B cell (primary cell): ENCODE data around the gene FOXD4L5. TPM values are rescaled to one million over a fixed set of nuclear protein-coding genes. Genes with fewer than 3 reads are reported as not detected.
"Not testable (repeated sequence)": the region's sequence is repeated elsewhere in the genome, so short reads cannot be mapped to it uniquely, and the experiment has no call there.

ENCODE experiments used
- ATAC-seq: fragments of 200-7000 bp; cut with Tn5 transposase; one replicate; pipeline ENCODE4 v1.10.0; 2021; ENCODE audit warnings: low read depth, mild to moderate bottlenecking, moderate number of reproducible peaks, moderate library complexity
- CTCF ChIA-PET: fragments of 350-600 bp; sonication (Branson Sonifier 250); formaldehyde crosslinking; loops from one replicate; lab custom pipeline; 2021; ENCODE audit warnings: antibody characterized with exemption, inconsistent platforms; lab: Charles Lee
- POLR2A ChIA-PET: fragments of 350-600 bp; sonication (Branson Sonifier 250); formaldehyde crosslinking; loops from one replicate; lab custom pipeline; 2021; ENCODE audit warnings: antibody characterized with exemption; lab: Charles Lee
- DNase-seq: peaks from one replicate; pipeline ENCODE4 v3.0.0; 2013
- H2AFZ ChIP-seq: 2 replicates; pipeline ENCODE4 v1.6.1; 2012; ENCODE audit warnings: mild to moderate bottlenecking, low read depth, low read length; ENCODE audit not compliant: insufficient read depth, poor library complexity, severe bottlenecking
- H3K27ac ChIP-seq, 2 donors: 1 replicate in 1 of 2; 2 replicates in 1 of 2; pipeline ENCODE4 v1.5.1; 2012 to 2013; ENCODE audit warnings: low read length in 2 of 2, mild to moderate bottlenecking in 2 of 2, moderate library complexity in 1 of 2
- H3K27me3 ChIP-seq, 4 experiments: fragments of 200-600 bp in 1 of 4; sonication (generic) in 1 of 4; replicated peaks in 1 of 4; 1 replicate in 2 of 4; 2 replicates in 2 of 4; pipeline versions ENCODE4 v1.6.1 to v1.7.0; 2013 to 2016; ENCODE audit warnings: low read length in 3 of 4, mild to moderate bottlenecking in 2 of 4, mixed read lengths in 1 of 4, moderate library complexity in 1 of 4; ENCODE audit not compliant: insufficient read depth in 4 of 4, control insufficient read depth in 3 of 4; ENCODE audit errors: control extremely low read depth in 1 of 4
- H3K36me3 ChIP-seq, 2 experiments: replicated peaks in 1 of 2; 1 replicate in 1 of 2; 2 replicates in 1 of 2; pipeline versions ENCODE4 v1.6.1 to v1.7.1; 2013; ENCODE audit warnings: low read length in 1 of 2; ENCODE audit not compliant: insufficient read depth in 2 of 2, control insufficient read depth in 1 of 2; ENCODE audit errors: control extremely low read depth in 1 of 2, extremely low read depth in 1 of 2
- H3K4me1 ChIP-seq, 2 donors: fragments of 200-600 bp in 1 of 2; sonication (generic) in 1 of 2; 1 replicate in 1 of 2; 2 replicates in 1 of 2; pipeline versions ENCODE4 v1.5.1 to v1.6.1; 2013 to 2017; ENCODE audit warnings: low read length in 2 of 2; ENCODE audit not compliant: control insufficient read depth in 2 of 2, insufficient read depth in 2 of 2
- H3K4me2 ChIP-seq: replicated peaks from 2 replicates; pipeline ENCODE3; 2012; ENCODE audit warnings: mild to moderate bottlenecking, low read depth, low read length; ENCODE audit not compliant: poor library complexity, severe bottlenecking
- H3K4me3 ChIP-seq, 5 experiments: fragments of 200-600 bp in 1 of 5; sonication (generic) in 1 of 5; 1 replicate in 3 of 5; 2 replicates in 2 of 5; pipeline versions ENCODE4 v1.5.1 to v1.7.0; 2011 to 2016; ENCODE audit warnings: low read length in 4 of 5, mild to moderate bottlenecking in 4 of 5, low read depth in 2 of 5, control low read depth in 1 of 5, moderate library complexity in 1 of 5; ENCODE audit not compliant: insufficient read depth in 1 of 5; ENCODE audit errors: control extremely low read depth in 1 of 5, extremely low read depth in 1 of 5
- H3K79me2 ChIP-seq: fragments of 200-600 bp; sonication (generic); one replicate; pipeline ENCODE4 v1.6.0; 2016; ENCODE audit warnings: low read length; ENCODE audit not compliant: control insufficient read depth, insufficient read depth
- H3K9ac ChIP-seq: fragments of 200-600 bp; sonication (generic); 2 replicates; pipeline ENCODE4 v1.6.1; 2017; ENCODE audit warnings: mild to moderate bottlenecking, low read length, moderate library complexity
- H3K9me3 ChIP-seq, 3 donors: one replicate each; pipeline versions ENCODE4 v1.6.1 to v1.7.1; 2013; ENCODE audit warnings: low read length in 2 of 3; ENCODE audit not compliant: control insufficient read depth in 2 of 3, insufficient read depth in 1 of 3; ENCODE audit errors: control extremely low read depth in 1 of 3
- H4K20me1 ChIP-seq: 2 replicates; pipeline ENCODE4 v1.6.0; 2012; ENCODE audit warnings: mild to moderate bottlenecking, low read length; ENCODE audit not compliant: insufficient read depth, control insufficient read depth, poor library complexity, severe bottlenecking
- H3K27ac Mint-ChIP-seq: one replicate; pipeline ENCODE4 v1.8.0; 2021; ENCODE audit warnings: mixed read lengths
- H3K27me3 Mint-ChIP-seq: one replicate; pipeline ENCODE4 v1.8.0; 2021; ENCODE audit warnings: mixed read lengths
- H3K4me1 Mint-ChIP-seq: one replicate; pipeline ENCODE4 v1.8.0; 2021; ENCODE audit warnings: mixed read lengths
- H3K4me3 Mint-ChIP-seq: one replicate; pipeline ENCODE4 v1.8.0; 2021; ENCODE audit warnings: mixed read lengths
- H3K9me3 Mint-ChIP-seq: one replicate; pipeline ENCODE4 v1.8.0; 2022; ENCODE audit warnings: mixed read lengths; ENCODE audit not compliant: insufficient read depth
- WGBS: methylation state at CpG from one replicate; pipeline ENCODE4 v1.1.5; 2013; ENCODE audit warnings: missing lambda C conversion rate; ENCODE audit not compliant: insufficient coverage; 5-methylcytosine and 5-hydroxymethylcytosine counted together
- intact Hi-C: fragments of 100-400 bp; cut with micrococcal nuclease; formaldehyde crosslinking; loops from one replicate; pipeline ENCODE4 v1.10.0; 2022
- polyA minus RNA-seq: library from RNA; depleted of rRNA, polyadenylated mRNA; stranded (reverse); fragments of >200 nt; gene quantifications from 2 replicates; pipeline ENCODE4 v1.2.3, GENCODE V29; 2012
- polyA plus RNA-seq: library from polyadenylated mRNA; depleted of rRNA; stranded (reverse); fragments of >200 nt; gene quantifications from 2 replicates; pipeline ENCODE4 v1.2.3, GENCODE V29; 2012
- small RNA-seq: library from RNA; depleted of rRNA; stranded (forward); fragments of <200 nt; gene quantifications from one replicate; pipeline ENCODE3, GENCODE V24; 2012; ENCODE audit warnings: low replicate concordance, low read depth; ENCODE audit not compliant: insufficient read length
- total RNA-seq, 2 donors: library from RNA; stranded (reverse); fragments of 120-200 nt in 1 of 2; gene quantifications; 1 replicate in 1 of 2; 2 replicates in 1 of 2; pipeline versions ENCODE4 v1.2.3 to v1.2.4, GENCODE V29; 2013 to 2022

Gene FOXD4L5
- total RNA-seq (0.79 and 1.0 TPM in 2 replicates), polyA plus RNA-seq (not detected in 2 replicates), polyA minus RNA-seq (not detected in 2 replicates)
- 0.07 TPM for total RNA-seq (2013)

GRCh38 chr9:65285109-65285508 lies at the start of gene FOXD4L5:
Gene FOXD4L5 (minus strand): TSS chr9:65285209. CDS start chr9:65284377, 832 bp downstream.
- H3K4me1 Mint-ChIP-seq, H3K79me2 ChIP-seq, H3K9me3 ChIP-seq, H3K9ac ChIP-seq, H4K20me1 ChIP-seq, H3K9me3 Mint-ChIP-seq, intact Hi-C loops, H3K4me3 Mint-ChIP-seq, H3K4me1 ChIP-seq, H3K27ac Mint-ChIP-seq, H3K36me3 ChIP-seq, H3K27me3 Mint-ChIP-seq, H3K4me2 ChIP-seq, CTCF ChIA-PET, ATAC-seq, H3K27ac ChIP-seq, H2AFZ ChIP-seq, H3K4me3 ChIP-seq, H3K27me3 ChIP-seq, POLR2A ChIA-PET, DNase-seq: not testable (repeated sequence)
- no CpG with 5 or more reads among the region's 2 CpGs for WGBS

GRCh38 chr9:65283943-65284342 lies 1.1 kb downstream of the FOXD4L5 start:
- DNase-seq, result peak; percentile 0
- H3K9me3 Mint-ChIP-seq, H3K4me1 ChIP-seq, H4K20me1 ChIP-seq, H3K79me2 ChIP-seq, H3K27me3 ChIP-seq, H3K4me2 ChIP-seq, H3K27me3 Mint-ChIP-seq, H3K4me3 Mint-ChIP-seq, H3K9ac ChIP-seq, H3K4me3 ChIP-seq, CTCF ChIA-PET, H3K27ac Mint-ChIP-seq, intact Hi-C loops, ATAC-seq, H3K9me3 ChIP-seq, POLR2A ChIA-PET, H3K27ac ChIP-seq, H3K4me1 Mint-ChIP-seq, H2AFZ ChIP-seq, H3K36me3 ChIP-seq: not testable (repeated sequence)
- WGBS, result no CpG with 5 or more reads among the region's 33 CpGs

- H3K27ac ChIP-seq, H3K4me3 ChIP-seq, H3K9me3 Mint-ChIP-seq, intact Hi-C loops, DNase-seq, H3K4me3 Mint-ChIP-seq, H2AFZ ChIP-seq, H3K27me3 ChIP-seq, H3K4me1 Mint-ChIP-seq, H3K4me1 ChIP-seq, POLR2A ChIA-PET, H3K9me3 ChIP-seq, H3K27ac Mint-ChIP-seq, H4K20me1 ChIP-seq, CTCF ChIA-PET, H3K27me3 Mint-ChIP-seq, H3K4me2 ChIP-seq, H3K79me2 ChIP-seq, H3K36me3 ChIP-seq, ATAC-seq, H3K9ac ChIP-seq: not testable (repeated sequence)
- WGBS, result no CpG with 5 or more reads among the region's 27 CpGs
Observed at GRCh38 chr9:65282976-65283375, 2.0 kb downstream of the FOXD4L5 start.

Small RNA genes lying within 50 kb of the gene (small RNA-seq; reads per million reads assigned to genes)
- gene IGKV1OR9-1, result not detected
